ENCODE data around the gene SLC12A8. TPM values are rescaled to one million over a fixed set of nuclear protein-coding genes. Genes with fewer than 3 reads are reported as not detected.

Gene SLC12A8
- total RNA-seq, 2 donors from 2014 or later: 20.7 to 33.7 TPM

- H3K36me3 ChIP-seq: no peaks in the 10 kb centered on the region
- intact Hi-C loops (cut with DNase I): no loop called here
- no peaks in the 10 kb centered on the region for H3K4me1 ChIP-seq
- no peak overlapping the region for H3K9ac ChIP-seq (ENCODE audit: low read depth in 2 of 2, low read length in 2 of 2)
- no peak for DNase-seq
- no peak overlapping the region for H3K4me3 ChIP-seq
- H3K27ac ChIP-seq: no peak overlapping the region
- TF ChIP-seq, protein P1, sequence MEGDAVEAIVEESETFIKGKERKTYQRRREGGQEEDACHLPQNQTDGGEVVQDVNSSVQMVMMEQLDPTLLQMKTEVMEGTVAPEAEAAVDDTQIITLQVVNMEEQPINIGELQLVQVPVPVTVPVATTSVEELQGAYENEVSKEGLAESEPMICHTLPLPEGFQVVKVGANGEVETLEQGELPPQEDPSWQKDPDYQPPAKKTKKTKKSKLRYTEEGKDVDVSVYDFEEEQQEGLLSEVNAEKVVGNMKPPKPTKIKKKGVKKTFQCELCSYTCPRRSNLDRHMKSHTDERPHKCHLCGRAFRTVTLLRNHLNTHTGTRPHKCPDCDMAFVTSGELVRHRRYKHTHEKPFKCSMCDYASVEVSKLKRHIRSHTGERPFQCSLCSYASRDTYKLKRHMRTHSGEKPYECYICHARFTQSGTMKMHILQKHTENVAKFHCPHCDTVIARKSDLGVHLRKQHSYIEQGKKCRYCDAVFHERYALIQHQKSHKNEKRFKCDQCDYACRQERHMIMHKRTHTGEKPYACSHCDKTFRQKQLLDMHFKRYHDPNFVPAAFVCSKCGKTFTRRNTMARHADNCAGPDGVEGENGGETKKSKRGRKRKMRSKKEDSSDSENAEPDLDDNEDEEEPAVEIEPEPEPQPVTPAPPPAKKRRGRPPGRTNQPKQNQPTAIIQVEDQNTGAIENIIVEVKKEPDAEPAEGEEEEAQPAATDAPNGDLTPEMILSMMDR (IDR thresholded peaks at IDR 0.05): no peak
- H3K27me3 ChIP-seq: no peaks in the 10 kb centered on the region
- no peaks in the 10 kb centered on the region for H3K9me3 ChIP-seq
Observed at GRCh38 chr3:125118600-125118999, 93.9 kb downstream of the SLC12A8 start.

GRCh38 chr3:125117631-125118191 lies 94.8 kb downstream of the SLC12A8 start:
- H3K36me3 ChIP-seq: no peaks in the 10 kb centered on the region
- H3K27ac ChIP-seq: no peak overlapping the region
- TF ChIP-seq, protein P1 (IDR thresholded peaks at IDR 0.05): no peak
- intact Hi-C loops (cut with DNase I): no loop called here
- no peak for DNase-seq
- no peak overlapping the region for H3K4me3 ChIP-seq
- H3K27me3 ChIP-seq: no peaks in the 10 kb centered on the region
- no peak overlapping the region for H3K9ac ChIP-seq (ENCODE audit: low read depth in 2 of 2, low read length in 2 of 2)
- H3K4me1 ChIP-seq: no peaks in the 10 kb centered on the region
- H3K9me3 ChIP-seq: no peaks in the 10 kb centered on the region

DNA sequence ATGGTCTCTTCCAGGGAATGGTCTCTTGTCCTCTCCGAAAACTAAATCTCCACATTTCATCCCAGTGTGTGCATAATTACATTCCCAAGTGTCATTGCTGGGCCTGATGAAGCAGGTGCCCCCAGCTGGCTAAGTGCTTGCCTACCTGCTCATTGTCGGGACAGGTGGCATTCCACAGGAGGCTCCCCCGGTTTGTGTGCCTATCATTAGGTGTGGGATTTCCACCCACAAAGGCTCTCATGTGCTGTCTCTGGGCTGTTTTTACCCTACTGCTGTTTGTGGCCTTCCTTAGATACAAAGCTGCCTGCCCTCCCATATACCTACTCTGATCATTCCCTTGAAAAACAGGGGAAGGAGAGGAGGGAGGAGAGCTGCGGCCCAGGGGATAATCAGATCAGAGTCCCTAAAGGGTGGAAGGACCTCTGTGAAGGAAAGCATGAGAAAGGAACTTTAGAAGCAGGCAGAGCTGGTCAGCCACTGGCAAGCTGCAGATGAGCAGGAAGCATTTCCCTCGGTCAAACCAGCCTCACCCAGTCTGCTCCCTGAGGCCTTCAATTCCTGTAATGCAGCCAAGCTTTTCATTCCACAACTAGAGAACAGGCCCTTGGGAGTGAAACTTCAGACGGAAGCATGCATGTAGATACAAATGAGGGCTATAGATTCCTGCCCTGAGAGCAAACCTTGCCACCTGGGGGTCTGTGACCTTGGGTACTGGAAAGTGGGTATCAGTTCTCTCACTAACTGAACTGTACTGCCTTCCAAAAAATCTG lies 96.1 kb downstream of the SLC12A8 start:
- Histone ChIP-seq H3K27ac (no peak overlapping the region), H3K27me3 (no peaks in the 10 kb centered on the region), H3K36me3 (no peaks in the 10 kb centered on the region), H3K9me3 (no peaks in the 10 kb centered on the region), H3K4me1 (no peaks in the 10 kb centered on the region), H3K4me3 (no peak overlapping the region), H3K9ac (ENCODE audit: low read depth in 2 of 2, low read length in 2 of 2) (no peak overlapping the region)
- no peak for DNase-seq
- TF ChIP-seq, protein P1 (IDR thresholded peaks at IDR 0.05): no peak
- intact Hi-C loops (cut with DNase I): no loop called here

DNA sequence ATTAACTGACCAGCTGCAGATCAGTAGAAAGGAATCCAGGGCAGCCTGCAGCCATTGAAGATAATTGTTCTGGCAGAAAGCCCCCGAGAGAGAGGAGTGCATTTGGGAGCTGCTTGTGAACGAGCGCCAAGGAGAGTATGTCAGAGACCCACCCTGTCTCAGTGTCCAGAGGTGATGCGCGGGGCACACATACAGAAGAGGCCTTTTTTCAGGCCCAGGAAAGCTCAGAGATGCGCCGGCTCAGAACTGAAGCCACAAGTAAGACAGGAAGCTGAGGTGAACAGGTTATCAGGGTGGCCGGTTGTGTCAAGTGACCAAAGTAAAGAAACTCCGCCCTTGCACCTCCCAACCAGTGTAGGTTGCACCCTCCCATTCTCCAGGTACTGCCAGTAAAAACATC lies 96.9 kb downstream of the SLC12A8 start:
- H3K27ac ChIP-seq: no peak overlapping the region
- intact Hi-C loops (cut with DNase I): no loop called here
- no peaks in the 10 kb centered on the region for H3K4me1 ChIP-seq
- no peak for DNase-seq
- no peaks in the 10 kb centered on the region for H3K9me3 ChIP-seq
- H3K9ac ChIP-seq (ENCODE audit: low read depth in 2 of 2, low read length in 2 of 2): no peak overlapping the region
- TF ChIP-seq, protein P1 (IDR thresholded peaks at IDR 0.05): no peak
- H3K27me3 ChIP-seq: no peaks in the 10 kb centered on the region
- no peak overlapping the region for H3K4me3 ChIP-seq
- no peaks in the 10 kb centered on the region for H3K36me3 ChIP-seq

GRCh38 chr3:125112981-125113380 lies 99.6 kb downstream of the SLC12A8 start:
- H3K27ac ChIP-seq: no peak overlapping the region
- H3K9me3 ChIP-seq: no peaks in the 10 kb centered on the region
- no peaks in the 10 kb centered on the region for H3K36me3 ChIP-seq
- H3K4me1 ChIP-seq: no peaks in the 10 kb centered on the region
- no peaks in the 10 kb centered on the region for H3K27me3 ChIP-seq
- H3K4me3 ChIP-seq: no peak overlapping the region
- no peak overlapping the region for H3K9ac ChIP-seq (ENCODE audit: low read depth in 2 of 2, low read length in 2 of 2)
- TF ChIP-seq, protein P1 (IDR thresholded peaks at IDR 0.05): no peak
- intact Hi-C loops (cut with DNase I): no loop called here
- no peak for DNase-seq

Measured in colonic mucosa (tissue), 4 donors.